Panc1 (cell line): Measurements from ENCODE around the gene CREB5.

ENCODE experiments used
- TCF7L2 ChIP-seq: IDR thresholded peaks from 2 replicates; pipeline ENCODE4 v1.6.1; 2011; ENCODE audit warnings: mild to moderate bottlenecking, low read depth, low read length, inconsistent platforms
- TF ChIP-seq, protein P1 (sequence below): fragments of 450-650 bp; IDR thresholded peaks from 2 replicates; pipeline ENCODE4 v1.5.1; 2017; ENCODE audit warnings: mild to moderate bottlenecking

- TF ChIP-seq, protein P1, sequence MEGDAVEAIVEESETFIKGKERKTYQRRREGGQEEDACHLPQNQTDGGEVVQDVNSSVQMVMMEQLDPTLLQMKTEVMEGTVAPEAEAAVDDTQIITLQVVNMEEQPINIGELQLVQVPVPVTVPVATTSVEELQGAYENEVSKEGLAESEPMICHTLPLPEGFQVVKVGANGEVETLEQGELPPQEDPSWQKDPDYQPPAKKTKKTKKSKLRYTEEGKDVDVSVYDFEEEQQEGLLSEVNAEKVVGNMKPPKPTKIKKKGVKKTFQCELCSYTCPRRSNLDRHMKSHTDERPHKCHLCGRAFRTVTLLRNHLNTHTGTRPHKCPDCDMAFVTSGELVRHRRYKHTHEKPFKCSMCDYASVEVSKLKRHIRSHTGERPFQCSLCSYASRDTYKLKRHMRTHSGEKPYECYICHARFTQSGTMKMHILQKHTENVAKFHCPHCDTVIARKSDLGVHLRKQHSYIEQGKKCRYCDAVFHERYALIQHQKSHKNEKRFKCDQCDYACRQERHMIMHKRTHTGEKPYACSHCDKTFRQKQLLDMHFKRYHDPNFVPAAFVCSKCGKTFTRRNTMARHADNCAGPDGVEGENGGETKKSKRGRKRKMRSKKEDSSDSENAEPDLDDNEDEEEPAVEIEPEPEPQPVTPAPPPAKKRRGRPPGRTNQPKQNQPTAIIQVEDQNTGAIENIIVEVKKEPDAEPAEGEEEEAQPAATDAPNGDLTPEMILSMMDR = no peak
- no peak for TF ChIP-seq TCF7L2
These were observed 391.8 kb downstream of the CREB5 start for GRCh38 chr7:28804157-28804556.
